MCF 10A (cell line): ENCODE results near the gene PDE4D. TPM values are rescaled to one million over a fixed set of nuclear protein-coding genes. Genes with fewer than 3 reads are reported as not detected.

Experiments
- BruUV-seq: library from RNA; stranded (reverse); fragments of 400-500 nt; replicated peaks from 2 replicates; lab custom pipeline; 2021; lab: Mats Ljungman, UMichigan
- CTCF ChIA-PET: fragments of 300-600 bp; sonication (Branson Sonifier 250); formaldehyde crosslinking; extraction: SDS; loops from one replicate; lab custom pipeline; 2021; ENCODE audit warnings: antibody characterized with exemption, inconsistent platforms; lab: Yijun Ruan, JAX
- POLR2A ChIA-PET: fragments of 300-600, 350-650 bp; sonication (Branson Sonifier 250); formaldehyde crosslinking; extraction: SDS; loops from one replicate; lab custom pipeline; 2020; ENCODE audit warnings: antibody characterized with exemption, inconsistent platforms; lab: Yijun Ruan, JAX
- DNase-seq: peaks from one replicate; pipeline ENCODE4 v3.0.0-alpha.2; 2018; ENCODE audit not compliant: unreplicated experiment
- H3K27ac Mint-ChIP-seq: one replicate; pipeline ENCODE4 v1.8.0; 2022; ENCODE audit warnings: mild to moderate bottlenecking, low read depth, mixed read lengths; ENCODE audit not compliant: unreplicated experiment
- H3K27me3 Mint-ChIP-seq: one replicate; pipeline ENCODE4 v1.8.0; 2022; ENCODE audit warnings: mixed read lengths; ENCODE audit not compliant: insufficient read depth, unreplicated experiment
- H3K36me3 Mint-ChIP-seq: one replicate; pipeline ENCODE4 v1.8.0; 2022; ENCODE audit warnings: mild to moderate bottlenecking, moderate library complexity, mixed read lengths; ENCODE audit not compliant: insufficient read depth, unreplicated experiment
- H3K4me1 Mint-ChIP-seq: one replicate; pipeline ENCODE4 v1.8.0; 2022; ENCODE audit warnings: mixed read lengths; ENCODE audit not compliant: insufficient read depth, unreplicated experiment
- H3K4me3 Mint-ChIP-seq: one replicate; pipeline ENCODE4 v1.8.0; 2022; ENCODE audit warnings: mild to moderate bottlenecking, moderate library complexity, mixed read lengths; ENCODE audit not compliant: unreplicated experiment
- H3K9me3 Mint-ChIP-seq: one replicate; pipeline ENCODE4 v1.8.0; 2022; ENCODE audit warnings: mixed read lengths; ENCODE audit not compliant: unreplicated experiment
- intact Hi-C: fragments of 100-400 bp; cut with micrococcal nuclease; formaldehyde crosslinking; loops from 2 replicates; pipeline ENCODE4 v1.14.1; 2022
- total RNA-seq: library from RNA; stranded (reverse); gene quantifications from 2 replicates; pipeline ENCODE4 v1.2.3, GENCODE V29; 2022
- TF ChIP-seq, protein P1 (sequence below): fragments of 200-600 bp; IDR thresholded peaks from one replicate; pipeline ENCODE4 v1.8.0; 2022; ENCODE audit warnings: antibody characterized with exemption, mild to moderate bottlenecking; ENCODE audit not compliant: unreplicated experiment

Gene PDE4D
- total RNA-seq, 1 experiment from 2014 or later = 85.0 TPM

DNA sequence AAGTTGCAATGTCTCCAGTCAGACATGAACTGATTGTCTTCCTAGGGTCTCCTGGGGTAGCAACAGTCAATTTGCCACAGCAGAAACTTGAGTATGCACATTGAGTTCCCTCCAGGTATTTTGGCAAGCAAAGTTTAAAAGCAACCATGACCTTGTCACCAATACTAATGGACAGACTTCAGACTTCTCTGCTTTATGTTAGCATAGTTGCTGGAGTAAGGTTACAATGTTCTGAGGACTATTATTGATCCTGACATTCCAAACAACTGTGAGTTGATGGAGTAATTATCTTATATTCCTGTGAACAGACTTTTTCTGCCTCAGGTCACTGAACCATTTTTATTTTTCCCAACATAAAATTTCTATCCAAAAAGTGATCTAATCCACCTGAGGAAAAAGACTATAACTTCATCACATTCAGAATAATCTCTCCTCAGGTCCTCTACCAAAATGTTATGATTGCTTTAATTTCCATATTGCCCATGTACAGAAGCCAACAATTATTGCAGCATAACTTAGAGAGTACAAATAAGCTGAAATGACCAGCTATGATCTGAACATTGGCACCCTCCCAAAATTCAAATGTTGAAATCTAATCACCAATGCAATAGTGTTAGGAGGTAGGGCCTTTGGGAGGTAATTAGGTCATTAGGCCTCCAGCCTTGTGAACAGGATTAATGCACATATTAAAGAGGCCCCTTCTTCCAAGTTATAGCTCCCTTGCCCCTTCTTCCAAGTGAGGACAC lies 228.3 kb downstream of the PDE4D start:
- POLR2A ChIA-PET = interaction anchor here (0.8 to 2.7 kb wide), 10 partner anchors 22 to 159 kb away, joined by 3 to 10 read pairs (median 3); no protein-coding TSS in a partner anchor
- peaks cover 22% of the 10 kb centered on the region for H3K4me1 Mint-ChIP-seq
- CTCF ChIA-PET = interaction anchor here (0.7 to 3.3 kb wide), 5 partner anchors 17 to 276 kb away, joined by 3 to 24 read pairs (median 5); no protein-coding TSS in a partner anchor
- H3K4me3 Mint-ChIP-seq = no peak overlapping the region
- no peak overlapping the region for H3K27ac Mint-ChIP-seq
- no TSS peak for BruUV-seq
- no peaks in the 10 kb centered on the region for H3K27me3 Mint-ChIP-seq
- H3K9me3 Mint-ChIP-seq = no peaks in the 10 kb centered on the region
- no peaks in the 10 kb centered on the region for H3K36me3 Mint-ChIP-seq
- intact Hi-C loops = no loop called here
- TF ChIP-seq, protein P1, sequence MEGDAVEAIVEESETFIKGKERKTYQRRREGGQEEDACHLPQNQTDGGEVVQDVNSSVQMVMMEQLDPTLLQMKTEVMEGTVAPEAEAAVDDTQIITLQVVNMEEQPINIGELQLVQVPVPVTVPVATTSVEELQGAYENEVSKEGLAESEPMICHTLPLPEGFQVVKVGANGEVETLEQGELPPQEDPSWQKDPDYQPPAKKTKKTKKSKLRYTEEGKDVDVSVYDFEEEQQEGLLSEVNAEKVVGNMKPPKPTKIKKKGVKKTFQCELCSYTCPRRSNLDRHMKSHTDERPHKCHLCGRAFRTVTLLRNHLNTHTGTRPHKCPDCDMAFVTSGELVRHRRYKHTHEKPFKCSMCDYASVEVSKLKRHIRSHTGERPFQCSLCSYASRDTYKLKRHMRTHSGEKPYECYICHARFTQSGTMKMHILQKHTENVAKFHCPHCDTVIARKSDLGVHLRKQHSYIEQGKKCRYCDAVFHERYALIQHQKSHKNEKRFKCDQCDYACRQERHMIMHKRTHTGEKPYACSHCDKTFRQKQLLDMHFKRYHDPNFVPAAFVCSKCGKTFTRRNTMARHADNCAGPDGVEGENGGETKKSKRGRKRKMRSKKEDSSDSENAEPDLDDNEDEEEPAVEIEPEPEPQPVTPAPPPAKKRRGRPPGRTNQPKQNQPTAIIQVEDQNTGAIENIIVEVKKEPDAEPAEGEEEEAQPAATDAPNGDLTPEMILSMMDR = no peak
- peak; percentile 79 for DNase-seq

DNA sequence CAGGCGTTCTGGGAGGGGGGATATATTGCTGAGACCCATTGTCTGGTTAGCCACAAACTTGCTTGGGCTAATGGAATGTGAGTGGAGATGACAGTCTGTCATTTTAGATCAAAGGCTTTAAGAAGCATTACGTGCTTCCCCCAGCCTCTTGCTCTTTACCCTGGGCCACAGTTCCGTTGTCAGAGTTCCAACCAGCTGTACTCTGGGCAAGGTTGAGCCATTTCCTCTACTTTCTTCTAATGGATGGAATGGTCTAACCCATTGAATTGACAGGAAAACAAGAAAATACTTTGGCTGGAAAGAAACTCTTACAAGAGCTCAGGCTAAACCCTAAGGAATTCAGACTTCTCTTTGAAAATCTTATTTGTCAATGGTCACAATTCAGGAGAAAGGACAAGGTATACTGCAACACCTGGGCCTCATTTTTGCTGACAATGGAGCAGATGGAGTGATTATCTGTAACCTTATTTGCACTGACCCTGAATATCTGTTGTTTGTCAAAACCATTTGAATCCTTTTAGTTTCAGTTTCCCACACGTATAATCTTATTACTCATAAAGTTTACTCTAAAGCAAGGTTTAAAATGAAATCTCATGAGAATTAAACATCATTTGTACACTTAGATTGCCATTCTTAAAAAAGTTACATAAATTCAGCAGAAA lies 231.4 kb downstream of the PDE4D start:
- peak overlapping the region; percentile 74 for H3K27ac Mint-ChIP-seq
- H3K4me1 Mint-ChIP-seq = peaks cover 22% of the 10 kb centered on the region
- POLR2A ChIA-PET = interaction anchor here (0.6 to 2.4 kb wide), 9 partner anchors 55 to 156 kb away, joined by 3 to 13 read pairs (median 4); no protein-coding TSS in a partner anchor
- CTCF ChIA-PET = interaction anchor here (0.6 to 4.3 kb wide), 13 partner anchors 9 to 441 kb away, joined by 3 to 63 read pairs (median 6); no protein-coding TSS in a partner anchor
- peak overlapping the region; percentile 49 for H3K4me3 Mint-ChIP-seq
- H3K27me3 Mint-ChIP-seq = no peaks in the 10 kb centered on the region
- peaks cover 7% of the 10 kb centered on the region for H3K36me3 Mint-ChIP-seq
- intact Hi-C loops = loop anchor here (2.0 kb wide), 1 partner anchor 271 kb away; no protein-coding TSS in a partner anchor
- TF ChIP-seq, protein P1 = no peak
- no peak for DNase-seq
- no peaks in the 10 kb centered on the region for H3K9me3 Mint-ChIP-seq
- BruUV-seq = no TSS peak

DNA sequence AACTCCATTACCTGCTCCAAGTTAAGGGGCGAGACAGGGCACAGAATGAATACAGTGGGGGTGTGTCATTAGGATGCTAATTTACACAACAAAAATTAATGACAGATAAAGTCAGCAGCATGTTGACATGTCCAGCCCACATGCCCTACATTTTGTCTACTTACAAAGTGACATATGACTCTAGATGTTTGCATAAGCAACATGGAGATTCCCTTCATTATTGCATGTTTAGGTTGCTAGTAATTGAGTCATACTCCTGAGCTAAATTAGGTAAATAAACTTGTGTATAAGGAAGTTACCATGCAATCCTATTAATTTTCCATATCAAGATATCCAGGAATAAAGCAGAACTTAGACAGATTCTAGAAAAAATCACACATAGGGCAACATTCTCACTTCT lies 232.2 kb downstream of the PDE4D start:
- H3K9me3 Mint-ChIP-seq = no peaks in the 10 kb centered on the region
- no TSS peak for BruUV-seq
- TF ChIP-seq, protein P1 = no peak

More for the DNA sequence above, 232.2 kb downstream of the PDE4D start:
- H3K27ac Mint-ChIP-seq = peak overlapping the region; percentile 74
- intact Hi-C loops = loop anchor here (2.0 kb wide), 1 partner anchor 271 kb away; no protein-coding TSS in a partner anchor
- peak overlapping the region; percentile 10 for H3K4me3 Mint-ChIP-seq
- CTCF ChIA-PET = interaction anchor here (0.5 to 4.3 kb wide), 24 partner anchors 10 to 1036 kb away, joined by 3 to 63 read pairs (median 4); no protein-coding TSS in a partner anchor
- H3K4me1 Mint-ChIP-seq = peaks cover 22% of the 10 kb centered on the region
- DNase-seq = peak; percentile 18
- peaks cover 7% of the 10 kb centered on the region for H3K36me3 Mint-ChIP-seq
- H3K27me3 Mint-ChIP-seq = no peaks in the 10 kb centered on the region
- POLR2A ChIA-PET = interaction anchor here (0.6 to 2.4 kb wide), 10 partner anchors 56 to 155 kb away, joined by 3 to 13 read pairs (median 4); no protein-coding TSS in a partner anchor
